Loucy (cell line): Measurements from ENCODE around the gene FAM131A.
A peak's percentile ranks its signal among the peaks of the same experiment; 100 is the strongest.

ENCODE experiments used
- H2AFZ ChIP-seq: fragments of 200-600 bp; sonication (generic); 2 replicates; pipeline ENCODE4 v1.6.0; 2016; ENCODE audit warnings: antibody characterized with exemption, mild to moderate bottlenecking, low read length, moderate library complexity
- H3F3A ChIP-seq: fragments of 200-600 bp; 2 replicates; pipeline ENCODE4 v1.6.0; 2016; ENCODE audit warnings: antibody characterized with exemption, low read depth, mild to moderate bottlenecking
- H3K27me3 ChIP-seq: fragments of 200-600 bp; sonication (generic); 2 replicates; pipeline ENCODE4 v1.6.1; 2014; ENCODE audit warnings: low read length, mild to moderate bottlenecking; ENCODE audit not compliant: insufficient read depth, poor library complexity, severe bottlenecking
- H3K36me3 ChIP-seq: fragments of 200-600 bp; sonication (generic); 2 replicates; pipeline ENCODE4 v1.6.1; 2016; ENCODE audit warnings: low read length; ENCODE audit not compliant: insufficient read depth
- H3K4me1 ChIP-seq: fragments of 200-600 bp; sonication (generic); 2 replicates; pipeline ENCODE4 v1.5.1; 2014; ENCODE audit warnings: low read length, mild to moderate bottlenecking; ENCODE audit not compliant: insufficient read depth, poor library complexity, severe bottlenecking
- H3K4me2 ChIP-seq: fragments of 200-600 bp; sonication (generic); 2 replicates; pipeline ENCODE4 v1.6.0; 2014; ENCODE audit warnings: antibody characterized with exemption, low read length, low read depth, mild to moderate bottlenecking; ENCODE audit not compliant: poor library complexity, severe bottlenecking
- H3K4me3 ChIP-seq: fragments of 200-600 bp; sonication (generic); 2 replicates; pipeline ENCODE4 v1.5.1; 2014; ENCODE audit warnings: low read length, mild to moderate bottlenecking, mixed read lengths; ENCODE audit not compliant: poor library complexity, severe bottlenecking
- H3K79me2 ChIP-seq: fragments of 200-600 bp; sonication (generic); 2 replicates; pipeline ENCODE4 v1.6.1; 2014; ENCODE audit warnings: low read length; ENCODE audit not compliant: insufficient read depth
- H3K9ac ChIP-seq: fragments of 200-600 bp; sonication (generic); 2 replicates; pipeline ENCODE4 v1.6.0; 2014; ENCODE audit warnings: mild to moderate bottlenecking, low read depth, low read length, moderate library complexity; ENCODE audit not compliant: poor library complexity, severe bottlenecking
- H3K9me2 ChIP-seq: fragments of 200-600 bp; sonication (generic); replicated peaks from 2 replicates; pipeline ENCODE4 v1.6.1; 2016; ENCODE audit warnings: low read depth, low read length, mixed read lengths
- H3K9me3 ChIP-seq: fragments of 200-600 bp; sonication (generic); 2 replicates; pipeline ENCODE4 v1.6.1; 2014; ENCODE audit warnings: mild to moderate bottlenecking, antibody characterized with exemption, low read length, low read depth; ENCODE audit not compliant: insufficient read depth
- H4K20me1 ChIP-seq: fragments of 200-600 bp; sonication (generic); 2 replicates; pipeline ENCODE4 v1.6.0; 2014; ENCODE audit warnings: antibody characterized with exemption, low read length, mild to moderate bottlenecking; ENCODE audit not compliant: insufficient read depth, poor library complexity, severe bottlenecking
- CTCF ChIP-seq: fragments of 200-600 bp; sonication (generic); conservative IDR thresholded peaks from 2 replicates; pipeline ENCODE4 v1.5.1; 2014; ENCODE audit warnings: mild to moderate bottlenecking, antibody characterized with exemption, low read length
- EZH2phosphoT487 ChIP-seq: fragments of 200-600 bp; IDR thresholded peaks from 2 replicates; pipeline ENCODE4 v1.6.1; 2018; ENCODE audit warnings: antibody characterized with exemption, mild to moderate bottlenecking, moderate library complexity, borderline replicate concordance

FAM131A gene

GRCh38 chr3:184362668-184363546 lies 25.5 kb downstream of the FAM131A start:
- Histone ChIP-seq H3F3A (no peaks in the 10 kb centered on the region), H3K9me3 (no peaks in the 10 kb centered on the region), H3K4me1 (peaks cover 26% of the 10 kb centered on the region), H4K20me1 (peaks cover 15% of the 10 kb centered on the region), H2AFZ (peak overlapping the region; percentile 90), H3K4me2 (peak overlapping the region; percentile 81), H3K79me2 (peaks cover 43% of the 10 kb centered on the region), H3K4me3 (peak overlapping the region; percentile 85), H3K9ac (peak overlapping the region; percentile 91), H3K9me2 (no peaks in the 10 kb centered on the region), H3K27me3 (no peaks in the 10 kb centered on the region), H3K36me3 (peaks cover 8% of the 10 kb centered on the region; the same call in 1 of the 2 replicates)
- TF ChIP-seq CTCF = peak; percentile 64
- no peak for TF ChIP-seq EZH2phosphoT487

GRCh38 chr3:184366619-184367289 lies 29.4 kb downstream of the FAM131A start:
- no peak overlapping the region for H3K9ac ChIP-seq
- peaks cover 34% of the 10 kb centered on the region for H3K79me2 ChIP-seq
- H3K36me3 ChIP-seq = peaks cover 17% of the 10 kb centered on the region; the same call in 1 of the 2 replicates
- peaks cover 15% of the 10 kb centered on the region for H4K20me1 ChIP-seq
- H3K9me3 ChIP-seq = no peaks in the 10 kb centered on the region
- no peak for TF ChIP-seq CTCF
- TF ChIP-seq EZH2phosphoT487 = no peak
- H3K4me2 ChIP-seq = peak overlapping the region; percentile 45
- no peaks in the 10 kb centered on the region for H3K27me3 ChIP-seq
- H3K9me2 ChIP-seq = no peaks in the 10 kb centered on the region
- H3K4me3 ChIP-seq = peak overlapping the region; percentile 27
- H2AFZ ChIP-seq = no peak overlapping the region
- H3K4me1 ChIP-seq = peaks cover 19% of the 10 kb centered on the region
- no peaks in the 10 kb centered on the region for H3F3A ChIP-seq

- no peak for TF ChIP-seq CTCF
- no peak for TF ChIP-seq EZH2phosphoT487
- H3K4me2 ChIP-seq = no peak overlapping the region
- H3K9me2 ChIP-seq = no peaks in the 10 kb centered on the region
- H3K9me3 ChIP-seq = no peaks in the 10 kb centered on the region
- no peak overlapping the region for H3K4me3 ChIP-seq
- peaks cover 19% of the 10 kb centered on the region for H3K4me1 ChIP-seq
- no peaks in the 10 kb centered on the region for H3K27me3 ChIP-seq
- peaks cover 17% of the 10 kb centered on the region; the same call in 1 of the 2 replicates for H3K36me3 ChIP-seq
- H3K79me2 ChIP-seq = peaks cover 28% of the 10 kb centered on the region
- H4K20me1 ChIP-seq = peaks cover 15% of the 10 kb centered on the region
- no peak overlapping the region for H3K9ac ChIP-seq
- no peak overlapping the region for H2AFZ ChIP-seq
- H3F3A ChIP-seq = no peaks in the 10 kb centered on the region
Observed at GRCh38 chr3:184368116-184368515, 30.7 kb downstream of the FAM131A start.
